ENCODE results near the gene SP1. TPM values are rescaled to one million over a fixed set of nuclear protein-coding genes. Genes with fewer than 3 reads are reported as not detected.

The SP1 gene
- total RNA-seq, 1 donor from 2014 or later: 69.5 TPM

GRCh38 chr12:53459097-53459496 lies 79.1 kb downstream of the SP1 start:
- H3K4me1 Mint-ChIP-seq (ENCODE audit: unreplicated experiment): peaks cover 30% of the 10 kb centered on the region
- TF ChIP-seq, protein P1, sequence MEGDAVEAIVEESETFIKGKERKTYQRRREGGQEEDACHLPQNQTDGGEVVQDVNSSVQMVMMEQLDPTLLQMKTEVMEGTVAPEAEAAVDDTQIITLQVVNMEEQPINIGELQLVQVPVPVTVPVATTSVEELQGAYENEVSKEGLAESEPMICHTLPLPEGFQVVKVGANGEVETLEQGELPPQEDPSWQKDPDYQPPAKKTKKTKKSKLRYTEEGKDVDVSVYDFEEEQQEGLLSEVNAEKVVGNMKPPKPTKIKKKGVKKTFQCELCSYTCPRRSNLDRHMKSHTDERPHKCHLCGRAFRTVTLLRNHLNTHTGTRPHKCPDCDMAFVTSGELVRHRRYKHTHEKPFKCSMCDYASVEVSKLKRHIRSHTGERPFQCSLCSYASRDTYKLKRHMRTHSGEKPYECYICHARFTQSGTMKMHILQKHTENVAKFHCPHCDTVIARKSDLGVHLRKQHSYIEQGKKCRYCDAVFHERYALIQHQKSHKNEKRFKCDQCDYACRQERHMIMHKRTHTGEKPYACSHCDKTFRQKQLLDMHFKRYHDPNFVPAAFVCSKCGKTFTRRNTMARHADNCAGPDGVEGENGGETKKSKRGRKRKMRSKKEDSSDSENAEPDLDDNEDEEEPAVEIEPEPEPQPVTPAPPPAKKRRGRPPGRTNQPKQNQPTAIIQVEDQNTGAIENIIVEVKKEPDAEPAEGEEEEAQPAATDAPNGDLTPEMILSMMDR (IDR thresholded peaks at IDR 0.05; ENCODE audit: unreplicated experiment): no peak
- no peak for DNase-seq (ENCODE audit: low spot score)
- H3K9me3 Mint-ChIP-seq (ENCODE audit: unreplicated experiment): no peaks in the 10 kb centered on the region
- H3K27me3 Mint-ChIP-seq (ENCODE audit: unreplicated experiment): no peaks in the 10 kb centered on the region
- H3K36me3 Mint-ChIP-seq (ENCODE audit: low read depth, unreplicated experiment): peaks cover 63% of the 10 kb centered on the region
- H3K27ac Mint-ChIP-seq (ENCODE audit: unreplicated experiment): no peak overlapping the region
- peak overlapping the region; percentile 33 for H3K4me3 Mint-ChIP-seq (ENCODE audit: unreplicated experiment)

DNA sequence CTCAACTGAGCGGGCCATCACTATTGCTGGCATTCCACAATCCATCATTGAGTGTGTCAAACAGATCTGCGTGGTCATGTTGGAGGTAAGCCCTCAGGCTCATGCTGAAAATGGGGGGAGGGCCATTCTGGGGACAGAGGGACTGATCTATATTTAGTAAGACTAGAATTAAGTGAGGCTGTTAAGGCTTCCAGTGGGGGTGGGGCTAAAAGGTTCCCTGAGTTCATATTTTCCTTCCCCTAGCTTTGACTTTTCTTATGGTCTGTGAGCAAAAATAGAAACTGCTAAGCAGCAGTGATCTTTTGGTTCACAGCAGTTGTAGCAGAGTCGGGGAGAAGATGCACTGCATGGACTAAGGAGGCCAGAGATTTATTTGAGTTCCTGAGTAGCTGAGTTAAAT lies 81.1 kb downstream of the SP1 start:
- no peaks in the 10 kb centered on the region for H3K27me3 Mint-ChIP-seq (ENCODE audit: unreplicated experiment)
- peaks cover 33% of the 10 kb centered on the region for H3K4me1 Mint-ChIP-seq (ENCODE audit: unreplicated experiment)
- H3K9me3 Mint-ChIP-seq (ENCODE audit: unreplicated experiment): no peaks in the 10 kb centered on the region
- no peak overlapping the region for H3K27ac Mint-ChIP-seq (ENCODE audit: unreplicated experiment)
- peaks cover 56% of the 10 kb centered on the region for H3K36me3 Mint-ChIP-seq (ENCODE audit: low read depth, unreplicated experiment)
- DNase-seq (ENCODE audit: low spot score): no peak
- TF ChIP-seq, protein P1 (IDR thresholded peaks at IDR 0.05; ENCODE audit: unreplicated experiment): no peak
- peak overlapping the region; percentile 45 for H3K4me3 Mint-ChIP-seq (ENCODE audit: unreplicated experiment)

DNA sequence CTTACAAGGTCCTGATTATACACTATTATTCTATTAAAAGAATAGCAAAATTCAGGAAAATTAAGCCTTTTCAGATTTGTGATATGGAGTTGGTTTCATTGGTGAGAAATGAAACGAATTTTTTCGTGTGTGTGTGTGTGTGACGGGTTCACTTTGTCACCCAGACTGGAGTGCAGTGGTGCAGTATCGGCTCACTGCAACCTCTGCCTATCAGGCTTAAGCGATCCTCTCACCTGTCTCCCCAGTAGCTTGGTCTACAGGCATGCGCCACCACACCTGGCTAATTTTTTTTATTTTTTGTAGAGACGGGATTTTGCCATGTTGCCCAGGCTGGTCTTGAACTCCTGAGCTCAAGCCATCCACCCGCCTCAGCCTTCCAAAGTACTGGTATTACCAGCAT lies 81.6 kb downstream of the SP1 start:
- DNase-seq (ENCODE audit: low spot score): no peak
- no peak overlapping the region for H3K27ac Mint-ChIP-seq (ENCODE audit: unreplicated experiment)
- peaks cover 33% of the 10 kb centered on the region for H3K4me1 Mint-ChIP-seq (ENCODE audit: unreplicated experiment)
- H3K9me3 Mint-ChIP-seq (ENCODE audit: unreplicated experiment): no peaks in the 10 kb centered on the region
- H3K4me3 Mint-ChIP-seq (ENCODE audit: unreplicated experiment): no peak overlapping the region
- TF ChIP-seq, protein P1 (IDR thresholded peaks at IDR 0.05; ENCODE audit: unreplicated experiment): no peak
- H3K27me3 Mint-ChIP-seq (ENCODE audit: unreplicated experiment): no peaks in the 10 kb centered on the region
- peaks cover 59% of the 10 kb centered on the region for H3K36me3 Mint-ChIP-seq (ENCODE audit: low read depth, unreplicated experiment)

GRCh38 chr12:53462935-53463334 lies 83.0 kb downstream of the SP1 start:
- Mint-ChIP-seq H3K27ac (ENCODE audit: unreplicated experiment) (peak overlapping the region; percentile 4), H3K9me3 (ENCODE audit: unreplicated experiment) (no peaks in the 10 kb centered on the region), H3K4me3 (ENCODE audit: unreplicated experiment) (no peak overlapping the region), H3K27me3 (ENCODE audit: unreplicated experiment) (no peaks in the 10 kb centered on the region), H3K36me3 (ENCODE audit: low read depth, unreplicated experiment) (peaks cover 68% of the 10 kb centered on the region), H3K4me1 (ENCODE audit: unreplicated experiment) (peaks cover 37% of the 10 kb centered on the region)
- TF ChIP-seq, protein P1 (IDR thresholded peaks at IDR 0.05; ENCODE audit: unreplicated experiment): no peak
- DNase-seq (ENCODE audit: low spot score): no peak

- no peak overlapping the region for H3K27ac Mint-ChIP-seq (ENCODE audit: unreplicated experiment)
- peaks cover 37% of the 10 kb centered on the region for H3K4me1 Mint-ChIP-seq (ENCODE audit: unreplicated experiment)
- no peaks in the 10 kb centered on the region for H3K27me3 Mint-ChIP-seq (ENCODE audit: unreplicated experiment)
- no peak for DNase-seq (ENCODE audit: low spot score)
- H3K4me3 Mint-ChIP-seq (ENCODE audit: unreplicated experiment): peak overlapping the region; percentile 32
- H3K9me3 Mint-ChIP-seq (ENCODE audit: unreplicated experiment): no peaks in the 10 kb centered on the region
- H3K36me3 Mint-ChIP-seq (ENCODE audit: low read depth, unreplicated experiment): peaks cover 72% of the 10 kb centered on the region
- TF ChIP-seq, protein P1 (IDR thresholded peaks at IDR 0.05; ENCODE audit: unreplicated experiment): no peak
Measured at GRCh38 chr12:53463802-53464560, 84.0 kb downstream of the SP1 start.
